NCI-H1694 treated with DMSO at 0.1 percent for 48 hours (cell line): Measurements from ENCODE around the gene POLR3E.
"Not testable (repeated sequence)": the region's sequence is repeated elsewhere in the genome, so short reads cannot be mapped to it uniquely, and the experiment has no call there.

Experiments
- DNase-seq: peaks from one replicate; lab custom pipeline; 2025; lab: John Stamatoyannopoulos, UW

Gene POLR3E

GRCh38 chr16:22366371-22366770, 69.2 kb downstream of the POLR3E start:
- no peak for DNase-seq

- no peak for DNase-seq
Measured at GRCh38 chr16:22366889-22367288, 69.7 kb downstream of the POLR3E start.

GRCh38 chr16:22368200-22368826, 71.1 kb downstream of the POLR3E start:
- not testable (repeated sequence) for DNase-seq

GRCh38 chr16:22369221-22369811, 72.1 kb downstream of the POLR3E start:
- DNase-seq: no peak

GRCh38 chr16:22370038-22370820, 73.0 kb downstream of the POLR3E start:
- DNase-seq: no peak

GRCh38 chr16:22372882-22373661, 75.9 kb downstream of the POLR3E start:
- no peak for DNase-seq

- no peak for DNase-seq
Measured at GRCh38 chr16:22373662-22374310, 76.6 kb downstream of the POLR3E start.

GRCh38 chr16:22374311-22375116, 77.3 kb downstream of the POLR3E start, which contains the start of gene CDR2:
Gene CDR2 (minus strand): TSS chr16:22374619. CDS start chr16:22374309, 310 bp downstream.
- DNase-seq: peak; percentile 91

- DNase-seq: no peak
Measured at GRCh38 chr16:22375117-22375962, 78.1 kb downstream of the POLR3E start.

- no peak for DNase-seq
Measured at GRCh38 chr16:22375963-22376640, 78.9 kb downstream of the POLR3E start.

GRCh38 chr16:22379656-22380055, 82.4 kb downstream of the POLR3E start:
- no peak for DNase-seq

GRCh38 chr16:22380529-22380928, 83.3 kb downstream of the POLR3E start:
- no peak for DNase-seq

GRCh38 chr16:22381392-22381791, 84.2 kb downstream of the POLR3E start:
- DNase-seq: no peak

GRCh38 chr16:22383827-22384226, 86.6 kb downstream of the POLR3E start:
- DNase-seq: no peak
